ENCODE measurements around the gene SEPTIN6. TPM values are rescaled to one million over a fixed set of nuclear protein-coding genes. Genes with fewer than 3 reads are reported as not detected.
A peak's percentile ranks its signal among the peaks of the same experiment; 100 is the strongest.

The SEPTIN6 gene
- total RNA-seq (10 to 100 TPM in 1 of 2 donors, 1 to 10 TPM in 1; 9.9 to 11.5 TPM), polyA plus RNA-seq (10 to 100 TPM in 1 of 2 donors, 1 to 10 TPM in 1; 9.4 to 11.4 TPM)

- H3K36me3 ChIP-seq (ENCODE audit: control insufficient read depth in 4 of 4, insufficient read depth in 3 of 4, low read depth in 1 of 4, low read length in 3 of 4) = no peaks in the 10 kb centered on the region
Measured at GRCh38 chrX:119693040-119693995, at the start of gene SEPTIN6. Gene SEPTIN6 (minus strand): TSS chrX:119693168. CDS start chrX:119693105, 63 bp downstream.

More at GRCh38 chrX:119693040-119693995, at the start of gene SEPTIN6:
- Histone ChIP-seq H3K4me1 (ENCODE audit: control insufficient read depth in 4 of 4, insufficient read depth in 4 of 4, low read length in 3 of 4) (peaks cover 0 to 8% (median 0%) of the 10 kb centered on the region in 4 donors), H3K9ac (ENCODE audit: low read depth in 1 of 2, low read length in 2 of 2) (peak within 1 kb of the TSS; percentile 67 to 71), H3K9me3 (ENCODE audit: control insufficient read depth in 4 of 4, low read length in 3 of 4) (no peaks in the 10 kb centered on the region), H3K4me3 (ENCODE audit: low read depth in 1 of 3, low read length in 3 of 3) (peak within 1 kb of the TSS; percentile 54 to 72 (median 63)), H3K27ac (ENCODE audit: low read depth in 1 of 2, low read length in 2 of 2) (peak within 1 kb of the TSS; percentile 49 to 83), H3K27me3 (ENCODE audit: control insufficient read depth in 4 of 4, insufficient read depth in 4 of 4, low read length in 3 of 4) (no peaks in the 10 kb centered on the region)
- TF ChIP-seq GABPA (IDR thresholded peaks at IDR 0.05 in 1 of 2, conservative IDR thresholded peaks at IDR 0.05 in 1 of 2) (no peak), TAF1 (conservative IDR thresholded peaks at IDR 0.05) (no peak), ATF3 (IDR thresholded peaks at IDR 0.05) (no peak), NR2F2 (IDR thresholded peaks at IDR 0.05) (no peak), JUND (IDR thresholded peaks at IDR 0.05) (no peak), REST (IDR thresholded peaks at IDR 0.05) (no peak), EGR1 (IDR thresholded peaks at IDR 0.05; ENCODE audit: low read depth in 2 of 2) (no peak), HNF4G (IDR thresholded peaks at IDR 0.05) (no peak), ZBTB33 (IDR thresholded peaks at IDR 0.05) (no peak), YY1 (IDR thresholded peaks at IDR 0.05) (no peak), MAX (IDR thresholded peaks at IDR 0.05) (no peak), FOXA1 (IDR thresholded peaks at IDR 0.05) (no peak), FOXA2 (IDR thresholded peaks at IDR 0.05) (no peak), RAD21 (IDR thresholded peaks at IDR 0.05) (no peak)
- WGBS = 15% methylated on average over 56 of the region's 59 CpGs
- peak; percentile 56 for DNase-seq (ENCODE audit: low spot score)

Measured in liver (tissue), 9 donors.